HG02642 (cell line): ENCODE results near the gene BNC2.

ENCODE experiments used
- ATAC-seq: cut with Tn5 transposase; IDR thresholded peaks from one replicate; pipeline ENCODE4 v1.9.1; 2021; ENCODE audit warnings: mild to moderate bottlenecking; ENCODE audit not compliant: unreplicated experiment, poor library complexity

The BNC2 gene

DNA sequence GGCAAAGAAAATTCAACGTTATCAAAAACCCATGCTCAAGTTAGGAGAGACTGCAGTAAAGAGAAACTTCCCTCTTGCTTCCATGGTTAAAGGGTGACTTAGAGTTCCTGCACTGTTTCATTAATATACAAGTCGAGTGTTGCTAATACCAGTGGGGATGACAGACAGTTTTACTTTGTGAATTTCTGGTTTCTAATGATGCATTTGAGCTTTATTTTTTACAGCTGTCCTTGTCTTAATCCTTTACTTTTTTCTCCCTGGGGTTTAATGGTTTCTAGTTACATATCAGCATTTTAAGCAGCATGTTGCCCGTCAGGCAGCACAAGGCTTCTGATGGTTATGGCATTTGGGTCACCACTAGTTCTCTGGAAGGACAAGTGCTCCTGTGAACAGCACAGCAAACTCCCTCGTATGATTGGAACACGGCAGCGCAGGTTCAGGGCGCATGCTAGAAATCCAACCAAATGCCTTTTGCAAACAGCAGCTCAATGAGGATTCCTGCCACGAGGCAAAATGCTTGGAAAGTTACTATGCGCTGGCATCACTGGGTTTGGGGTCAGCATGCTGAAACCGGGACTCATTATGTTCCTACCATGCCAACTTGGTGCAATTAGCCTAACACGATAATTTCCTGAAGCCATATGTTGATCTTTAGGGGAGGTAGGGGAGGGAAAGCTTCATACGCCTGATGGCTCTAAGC, 463.8 kb downstream of the BNC2 start:
- ATAC-seq, result no peak

DNA sequence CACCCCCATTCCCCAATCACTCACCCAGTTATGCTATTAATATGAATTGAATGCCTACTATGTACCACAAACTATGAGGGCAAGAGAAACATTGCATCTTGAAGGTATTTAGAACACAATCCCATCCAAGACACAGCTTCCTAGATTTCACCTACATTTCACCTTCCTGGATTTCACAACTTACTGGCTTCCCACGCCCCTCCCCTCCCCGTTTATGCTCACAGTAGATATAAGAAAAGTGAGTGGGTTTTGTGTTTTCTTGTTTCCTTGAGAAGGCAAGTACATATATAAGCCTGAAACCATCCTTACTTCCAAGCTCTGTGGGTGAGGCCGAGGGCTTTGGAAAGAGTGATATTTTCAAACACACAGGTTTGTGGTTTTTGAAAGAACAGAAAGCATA, 465.0 kb downstream of the BNC2 start:
- no peak for ATAC-seq

DNA sequence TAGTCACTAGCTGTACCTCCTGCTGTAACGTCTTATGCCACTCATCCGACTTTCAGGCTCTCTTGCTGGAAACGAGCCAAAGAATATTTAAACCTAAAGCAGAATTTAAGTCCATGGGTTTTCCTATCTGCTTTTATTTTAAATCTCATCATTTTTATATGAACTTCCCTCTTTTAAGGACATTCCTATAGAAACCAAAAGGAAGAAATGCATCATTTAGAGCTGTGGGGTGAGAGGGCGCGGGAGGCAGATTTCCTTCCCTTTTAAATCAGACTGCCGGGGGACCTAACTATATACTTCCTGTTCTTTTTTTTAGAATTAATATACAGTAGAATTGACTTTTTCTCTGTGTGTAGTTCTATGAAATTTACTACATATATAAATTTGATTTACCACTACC, 468.8 kb downstream of the BNC2 start:
- ATAC-seq, result no peak

DNA sequence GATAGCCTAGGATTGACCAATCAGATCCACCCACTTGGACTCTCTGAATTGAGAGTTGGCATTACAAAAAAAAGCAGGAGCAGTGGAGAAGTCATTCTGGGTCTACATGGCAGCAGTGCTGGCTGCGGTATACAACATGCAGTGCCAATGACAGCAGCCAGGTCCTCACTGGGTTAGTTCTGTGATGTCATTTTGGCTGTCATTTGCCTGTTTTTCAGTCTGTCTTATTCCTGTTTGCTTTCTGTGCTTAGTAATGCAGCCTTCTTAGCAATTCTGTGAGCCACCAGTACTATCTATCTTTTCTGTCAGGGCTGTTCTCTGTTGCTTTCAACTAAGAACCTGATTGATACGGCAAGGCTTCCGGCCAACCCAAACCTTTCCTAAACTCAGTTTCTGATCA, 471.8 kb downstream of the BNC2 start:
- ATAC-seq, result no peak

DNA sequence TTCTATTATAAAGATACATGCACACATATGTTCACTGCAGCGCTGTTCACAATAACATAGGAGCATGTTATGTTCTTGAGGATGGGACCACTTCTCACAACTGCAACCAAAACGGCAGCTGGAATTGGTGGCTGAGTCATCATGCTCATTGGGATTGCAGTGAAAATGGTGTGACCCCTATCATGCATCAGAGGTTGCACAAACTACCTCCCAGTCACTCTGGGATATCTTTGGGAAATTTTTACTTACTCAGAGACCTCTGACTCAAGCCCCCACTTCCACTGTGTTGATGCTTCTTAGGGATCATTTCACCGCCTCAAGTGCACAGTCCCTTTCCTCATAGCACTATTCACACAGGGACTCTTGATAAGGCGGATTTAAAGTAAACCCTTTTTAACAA, 474.1 kb downstream of the BNC2 start:
- no peak for ATAC-seq

DNA sequence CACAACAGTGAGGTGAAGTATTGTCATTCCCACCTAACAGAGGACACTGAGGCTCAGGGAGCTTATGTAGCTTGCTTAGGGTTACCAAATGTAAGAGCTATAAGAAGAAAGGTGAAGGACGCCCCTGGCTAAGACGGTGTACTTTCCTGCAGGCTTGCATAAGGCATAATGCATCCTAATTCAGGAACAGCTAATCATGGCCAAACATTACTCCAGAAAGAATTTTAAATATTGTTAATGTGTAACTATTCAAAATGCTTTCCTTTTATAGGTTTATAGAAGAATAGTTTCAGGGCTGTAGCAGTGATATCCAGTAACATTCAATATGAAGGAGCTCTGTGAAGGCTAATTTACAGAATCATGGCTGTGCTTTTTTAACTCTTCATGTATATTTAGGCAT, 479.1 kb downstream of the BNC2 start:
- ATAC-seq, result no peak

DNA sequence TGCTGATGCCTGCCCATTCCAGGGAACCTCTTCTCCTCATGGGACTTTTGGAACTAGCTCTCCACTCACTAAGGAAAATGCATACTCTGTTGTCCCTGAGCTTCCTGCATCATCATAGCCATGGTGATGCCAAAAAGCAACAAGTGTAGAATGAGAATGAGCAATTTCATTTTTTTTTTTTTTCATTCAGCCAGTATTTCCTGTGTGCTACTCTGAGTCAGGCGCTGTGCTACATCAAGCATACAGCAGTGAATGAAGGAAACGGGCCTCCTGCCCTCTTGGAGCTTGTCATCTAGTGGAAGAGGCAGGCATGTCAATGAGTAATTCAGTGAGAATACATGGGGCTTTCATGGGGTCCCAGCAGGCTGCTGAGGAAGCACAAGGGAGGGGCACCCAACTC, 483.1 kb downstream of the BNC2 start:
- ATAC-seq, result no peak

DNA sequence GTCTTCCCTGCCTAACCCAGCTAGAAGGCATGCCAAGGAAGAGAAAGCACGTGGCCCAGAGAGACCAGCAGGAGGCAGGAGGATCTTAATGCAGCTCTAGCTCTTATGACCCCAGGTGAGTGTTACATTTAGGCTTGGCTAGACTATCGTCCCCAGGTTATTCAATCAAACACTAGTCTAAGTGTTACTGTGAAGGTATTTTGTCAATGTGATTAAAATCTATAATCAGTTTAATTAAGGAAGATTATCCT, 483.7 kb downstream of the BNC2 start:
- no peak for ATAC-seq

DNA sequence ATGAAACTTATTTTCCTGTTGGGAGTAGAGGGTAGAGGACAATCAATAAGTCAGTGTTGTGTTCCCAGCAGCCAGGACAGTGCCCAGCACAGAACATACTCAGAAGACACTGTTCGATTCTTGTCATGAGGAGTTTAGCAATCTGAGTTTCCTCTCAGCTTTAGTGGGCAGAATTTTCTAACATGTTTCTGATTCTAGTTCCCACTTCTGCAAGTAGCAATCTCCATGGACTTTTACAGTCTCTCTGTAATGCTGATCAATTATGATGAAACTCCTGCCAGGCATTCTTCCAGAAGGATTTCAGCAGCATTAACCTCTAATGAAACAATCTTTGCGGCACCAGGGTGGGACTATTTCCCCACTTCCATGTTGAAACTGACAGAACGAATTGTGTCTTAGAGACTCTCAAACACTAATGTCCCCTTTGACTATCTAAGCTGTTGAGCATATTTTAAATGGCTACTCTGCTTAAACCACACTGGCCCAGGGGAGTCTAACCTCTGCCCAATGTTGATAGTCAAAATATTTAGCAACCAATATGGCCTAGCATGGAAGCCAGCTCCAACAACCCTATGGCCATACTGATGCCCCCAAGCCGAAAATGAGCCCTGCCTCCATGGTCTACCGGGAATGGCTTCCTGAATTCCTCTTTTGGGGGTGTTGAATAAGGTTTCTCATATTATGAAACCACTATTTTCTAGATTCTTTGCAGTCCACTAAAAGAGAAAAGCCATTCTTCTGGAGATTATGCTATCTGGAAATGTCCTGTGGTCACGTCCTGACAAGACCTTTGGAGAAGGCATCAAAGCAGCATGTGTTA, 484.3 kb downstream of the BNC2 start:
- no peak for ATAC-seq

DNA sequence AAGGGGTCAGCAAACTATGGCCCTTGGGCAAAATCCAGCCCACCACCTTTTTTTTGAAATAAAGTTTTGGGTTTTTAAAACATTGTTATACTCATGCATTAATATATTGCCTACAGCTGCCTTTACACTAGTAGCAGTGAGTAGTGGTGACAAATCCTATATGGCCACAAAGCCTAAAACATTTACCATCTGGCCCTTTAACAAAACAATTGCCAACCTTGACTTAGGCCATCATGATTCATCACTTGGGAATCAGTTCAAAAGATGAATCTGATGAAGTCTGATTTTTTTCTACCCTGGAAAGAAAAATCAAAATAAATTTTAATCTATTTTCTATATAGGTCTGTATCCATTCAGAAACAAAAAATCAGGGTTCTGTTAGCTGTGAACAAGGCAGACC, 484.9 kb downstream of the BNC2 start:
- no peak for ATAC-seq

DNA sequence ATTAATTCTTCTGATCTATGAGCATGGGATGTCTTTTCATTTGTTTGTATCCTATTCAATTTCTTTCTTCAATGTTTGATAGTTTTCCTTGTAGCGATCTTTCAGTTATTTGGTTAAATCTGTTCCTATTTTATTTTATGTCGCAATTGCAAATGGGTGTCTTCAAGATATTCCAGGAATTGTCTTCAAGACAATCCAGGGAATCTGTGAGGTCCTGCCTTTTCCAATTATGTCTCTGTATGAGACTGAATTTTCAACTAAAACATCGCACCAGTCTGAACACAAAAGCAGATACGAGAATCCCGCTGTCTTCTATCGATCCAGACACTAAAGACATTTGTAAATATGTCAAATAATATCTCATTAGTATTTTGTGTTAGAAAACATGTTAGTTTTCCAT, 485.5 kb downstream of the BNC2 start:
- no peak for ATAC-seq

DNA sequence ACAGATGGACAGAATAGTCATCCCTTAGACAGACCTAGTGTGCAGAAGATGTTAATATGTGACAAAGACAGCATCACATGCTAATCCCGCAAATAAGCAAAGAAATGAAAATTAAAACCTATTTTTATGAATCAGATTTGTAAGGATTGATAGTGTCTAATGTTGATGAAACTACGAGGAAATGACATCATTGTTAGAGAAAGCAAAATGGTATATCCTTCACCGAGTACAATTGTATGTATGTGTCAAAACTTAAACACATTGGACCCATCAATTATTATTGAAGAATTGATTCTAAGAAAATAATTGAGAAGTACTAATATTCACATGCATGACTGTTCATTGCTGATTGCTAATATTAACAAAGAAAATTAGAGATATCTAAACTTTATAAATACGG, 493.2 kb downstream of the BNC2 start:
- ATAC-seq, result no peak

DNA sequence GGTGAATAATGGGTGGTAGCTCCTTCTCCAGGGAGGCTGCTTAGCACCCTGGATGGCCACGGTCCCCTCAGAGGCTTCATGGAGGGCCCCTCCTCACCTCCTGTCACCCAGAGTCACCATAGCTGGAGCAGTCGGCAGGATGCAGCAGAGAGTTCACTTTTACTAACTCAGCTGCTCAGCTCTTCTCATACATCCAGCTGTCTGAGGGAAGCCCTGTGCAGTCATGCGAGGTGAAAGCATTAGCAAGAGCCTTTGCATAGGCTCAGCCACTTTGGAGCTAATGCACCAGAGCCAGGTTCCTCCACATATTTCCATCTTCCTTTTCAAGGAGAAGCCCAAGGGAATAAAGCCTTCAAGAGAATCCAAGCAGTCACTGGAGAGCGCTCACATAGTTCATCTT, 499.2 kb downstream of the BNC2 start:
- no peak for ATAC-seq

DNA sequence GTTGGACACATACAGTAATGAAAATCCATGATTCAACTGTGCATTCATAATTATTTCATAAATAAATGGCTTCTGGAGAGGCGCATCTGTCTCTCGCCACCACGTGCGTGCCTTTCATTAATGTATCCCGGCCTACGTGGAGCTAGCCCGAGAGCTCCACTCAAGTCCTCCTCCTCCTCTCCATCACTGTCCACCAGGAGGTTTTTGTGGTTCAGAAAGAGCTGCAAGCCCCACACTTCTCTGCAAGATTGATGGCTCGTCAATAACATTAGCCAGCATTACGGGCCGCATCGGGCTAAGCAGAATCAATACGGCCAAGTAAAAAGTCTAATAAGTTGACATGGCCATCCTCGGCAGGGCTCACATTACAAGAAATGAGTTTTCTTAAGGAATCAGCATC, 499.8 kb downstream of the BNC2 start:
- ATAC-seq, result no peak

DNA sequence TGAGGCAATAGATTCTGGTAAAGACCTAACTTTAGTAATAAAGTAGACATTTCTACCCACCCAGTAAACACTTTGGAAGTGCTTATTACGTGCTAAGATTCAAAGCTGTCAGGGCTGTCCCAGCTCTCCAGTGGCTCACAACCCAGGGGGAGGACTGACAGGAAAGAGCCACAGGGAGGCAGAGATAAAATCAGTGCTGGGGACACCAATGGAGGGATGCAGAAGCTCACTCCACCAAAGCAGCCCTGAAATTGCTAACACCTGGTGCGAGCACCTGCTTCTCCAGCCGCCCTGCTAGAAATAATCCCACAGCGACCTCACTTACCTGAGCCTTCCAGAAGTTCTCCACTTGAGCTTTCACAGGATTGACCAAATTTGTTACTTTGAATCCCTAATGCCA, 501.0 kb downstream of the BNC2 start:
- ATAC-seq, result no peak

DNA sequence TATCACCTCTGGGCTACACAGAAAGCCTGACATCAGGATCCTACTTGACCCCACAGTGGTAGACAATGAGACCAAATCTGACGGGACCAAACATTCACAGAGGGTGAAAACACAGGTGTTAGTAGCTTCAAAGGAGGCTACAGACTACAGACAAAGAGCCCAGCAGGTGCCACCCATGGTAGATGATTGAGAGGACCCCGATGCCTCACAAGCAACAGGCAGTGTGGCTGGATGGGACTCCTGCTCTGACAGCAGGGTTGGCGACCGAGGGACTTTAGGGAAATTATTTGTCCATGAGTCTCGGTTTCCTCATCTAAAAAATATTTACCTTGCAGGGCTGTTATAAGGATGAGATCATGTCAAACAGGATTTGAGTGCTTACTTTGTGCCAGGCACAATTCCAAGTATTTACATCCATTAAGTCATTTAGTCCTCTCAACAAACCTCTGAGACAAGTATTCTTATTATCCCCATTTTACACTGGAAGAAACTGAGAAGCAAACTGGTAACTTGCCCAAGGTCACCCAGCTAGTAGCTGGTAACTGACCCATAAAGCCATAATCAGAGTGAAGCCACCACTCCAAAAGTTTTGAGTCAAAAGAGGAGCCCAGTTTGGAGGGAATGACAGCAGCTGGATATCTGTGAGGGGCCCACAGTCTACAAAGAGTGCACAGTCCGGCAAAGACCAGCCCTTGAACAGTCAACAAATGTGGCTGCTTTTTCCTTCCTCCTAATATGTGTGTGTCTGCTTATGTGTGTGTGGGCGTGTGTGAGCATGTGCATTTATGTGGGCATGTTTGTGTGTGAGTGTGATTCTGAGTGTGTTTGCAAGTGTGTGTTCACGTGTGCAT, 502.0 kb downstream of the BNC2 start:
- no peak for ATAC-seq

DNA sequence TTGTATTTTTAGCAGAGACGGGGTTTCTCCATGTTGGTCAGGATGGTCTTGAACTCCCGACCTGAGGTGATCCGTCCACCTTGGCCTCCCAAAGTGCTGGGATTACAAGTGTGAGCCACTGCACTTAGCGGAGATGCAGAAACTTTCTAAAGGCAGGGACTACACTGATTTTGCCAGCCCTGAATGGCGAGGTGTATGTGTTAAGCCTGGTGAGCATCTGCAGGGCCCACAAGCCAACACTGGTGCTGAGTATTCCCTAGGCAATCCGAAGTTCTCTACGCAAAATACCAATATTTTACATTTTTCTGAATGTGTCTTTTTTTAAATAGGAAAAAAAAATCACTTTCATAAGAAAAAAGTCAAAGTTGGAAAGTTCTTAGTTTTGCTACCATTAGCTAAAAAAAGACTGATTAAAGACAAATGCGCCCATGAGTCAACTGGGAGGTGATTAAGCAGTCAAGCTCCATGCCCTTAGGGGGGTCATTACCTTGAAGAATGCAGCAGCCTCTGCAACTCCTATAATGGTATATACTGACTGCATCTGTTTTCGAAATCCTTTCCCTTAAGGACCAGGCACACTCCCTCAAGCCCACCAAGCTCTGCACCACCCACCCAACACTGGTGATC, 502.8 kb downstream of the BNC2 start:
- ATAC-seq, result no peak

DNA sequence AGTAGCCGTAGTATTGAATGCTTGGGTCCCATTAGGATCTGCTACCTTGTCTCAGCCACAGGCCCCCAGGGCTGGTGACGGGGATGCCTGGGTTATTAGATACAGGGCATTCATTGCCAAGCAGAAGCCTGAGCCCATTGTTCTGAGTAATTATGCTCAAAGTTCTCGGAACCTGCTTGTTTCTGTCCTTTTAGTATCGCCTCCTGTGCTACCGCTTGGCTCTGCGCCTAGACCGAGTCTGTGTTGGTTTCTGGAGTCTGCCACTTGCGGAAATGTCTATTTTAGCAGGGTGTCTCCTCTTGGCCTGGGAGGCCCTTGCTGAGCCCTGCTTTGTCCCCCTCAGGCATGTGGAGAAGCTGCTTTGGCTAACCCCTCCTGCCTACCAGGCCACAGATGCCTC, 506.1 kb downstream of the BNC2 start:
- ATAC-seq, result no peak

DNA sequence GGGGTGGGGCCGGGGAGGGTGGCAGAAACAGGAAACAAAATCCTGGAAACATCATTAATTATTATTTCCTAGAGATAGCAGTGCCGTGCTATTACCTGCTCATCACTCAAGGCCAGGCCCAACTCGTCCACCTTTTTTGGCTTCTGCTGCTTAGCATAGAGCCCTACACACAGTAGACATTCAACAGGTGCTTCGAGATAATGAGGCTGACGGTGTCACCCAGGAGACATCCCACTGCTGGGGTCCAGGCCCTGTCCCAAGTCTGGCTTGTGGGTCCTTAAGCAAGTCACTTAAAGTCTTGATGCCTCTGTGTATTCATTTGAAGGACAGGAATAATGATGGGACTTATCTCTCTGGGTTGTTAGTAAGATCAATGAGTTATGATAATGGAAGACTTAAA, 506.6 kb downstream of the BNC2 start:
- no peak for ATAC-seq

DNA sequence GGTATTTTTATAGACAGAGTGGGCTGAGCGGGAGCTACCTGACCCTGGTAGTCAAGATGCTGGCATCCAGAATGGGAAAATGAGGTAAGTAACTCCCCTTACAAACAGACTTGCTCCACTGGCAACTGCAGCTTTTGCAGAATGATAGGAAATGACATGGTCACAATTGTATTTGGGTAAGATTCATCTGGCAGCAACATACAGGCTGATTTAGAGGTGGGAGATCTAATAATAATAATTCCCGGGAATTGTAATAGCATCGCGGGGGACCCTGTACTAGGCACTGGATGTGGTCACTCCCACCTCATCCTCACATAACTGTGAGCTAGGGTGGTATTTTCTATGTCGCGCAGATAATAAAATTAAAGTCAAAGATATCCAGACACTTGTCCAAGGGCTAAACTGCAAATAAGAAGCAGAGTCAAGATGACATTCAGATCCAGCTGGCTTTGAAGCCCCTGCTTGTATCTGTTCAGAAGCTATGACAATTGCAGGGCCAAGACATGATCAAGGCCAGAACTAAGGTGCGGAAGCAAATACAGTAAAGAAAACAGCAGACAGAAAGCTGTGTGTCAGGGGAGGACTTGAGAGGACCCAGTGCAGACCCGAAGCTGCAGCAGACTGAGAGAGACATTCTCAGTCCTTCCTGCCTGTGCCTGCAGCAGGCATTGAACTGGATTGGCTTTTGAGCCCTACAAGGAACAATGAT, 507.2 kb downstream of the BNC2 start:
- no peak for ATAC-seq
